GM19324 (cell line): Measurements from ENCODE around the gene VARS2.
"Not testable (repeated sequence)": the region's sequence is repeated elsewhere in the genome, so short reads cannot be mapped to it uniquely, and the experiment has no call there.

Experiments
- ATAC-seq: cut with Tn5 transposase; IDR thresholded peaks from one replicate; pipeline ENCODE4 v1.9.1; 2021; ENCODE audit warnings: mild to moderate bottlenecking, moderate library complexity; ENCODE audit not compliant: unreplicated experiment, low FRiP score

VARS2 gene

GRCh38 chr6:30954631-30955366 lies 40.8 kb downstream of the VARS2 start:
- ATAC-seq, result no peak

DNA sequence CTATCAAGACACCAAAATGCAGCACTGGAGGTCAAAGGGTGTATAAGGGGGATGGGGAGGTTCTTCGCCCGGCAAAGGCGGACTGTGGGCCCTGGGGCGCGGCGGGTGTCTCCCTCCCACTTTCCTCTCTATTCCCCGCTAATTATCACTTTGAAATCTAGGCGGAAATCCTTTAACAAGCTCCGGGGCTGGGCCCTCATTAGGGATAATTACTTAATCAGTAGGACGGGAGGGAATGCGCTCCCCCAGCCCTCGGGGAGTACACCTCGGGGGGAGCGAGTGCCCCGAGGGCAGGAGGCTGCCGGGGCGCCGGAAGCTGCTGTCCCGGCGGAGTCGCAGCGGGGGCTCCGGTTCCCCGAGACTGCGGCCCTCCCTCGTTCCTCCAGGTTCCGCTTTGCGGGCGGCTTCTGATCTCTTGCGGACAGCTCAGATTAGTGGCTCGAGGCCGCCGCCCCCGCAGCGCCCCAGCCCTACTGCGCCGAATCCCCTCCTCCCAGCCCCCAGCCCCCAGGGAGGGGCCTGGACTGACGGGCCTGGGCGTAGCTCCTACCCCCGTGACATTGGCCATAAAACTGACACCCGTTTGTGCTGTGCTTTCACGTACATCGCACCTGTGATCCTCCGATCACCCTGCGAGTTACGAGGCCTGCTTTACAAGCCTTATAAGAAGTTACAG lies 41.5 kb downstream of the VARS2 start:
- ATAC-seq, result peak; percentile 63

- no peak for ATAC-seq
These were observed 43.7 kb downstream of the VARS2 start for GRCh38 chr6:30957716-30958115.

GRCh38 chr6:30960907-30961673 lies 47.1 kb downstream of the VARS2 start:
- no peak for ATAC-seq

DNA sequence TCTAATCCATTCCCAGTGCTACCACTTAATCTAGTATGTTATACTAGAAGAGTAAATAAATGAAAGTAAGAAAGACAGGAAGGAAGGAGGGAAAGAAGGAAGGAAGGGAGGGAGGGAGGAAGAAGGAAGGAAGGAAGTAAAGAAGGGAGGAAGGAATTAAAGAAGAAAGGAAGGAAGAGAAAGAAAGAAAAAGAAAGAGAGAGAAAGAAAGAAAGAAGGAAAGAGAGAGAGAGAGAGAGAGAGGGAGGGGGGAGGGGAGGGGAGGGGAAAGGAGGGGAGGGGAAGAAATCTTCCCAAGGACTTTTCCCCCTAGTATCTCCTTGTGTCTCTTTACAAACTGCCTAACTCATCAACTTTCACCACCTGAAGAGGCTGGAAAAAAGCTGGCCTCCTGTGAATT lies 48.7 kb downstream of the VARS2 start:
- no peak for ATAC-seq

GRCh38 chr6:30963641-30964040 lies 49.6 kb downstream of the VARS2 start:
- no peak for ATAC-seq

DNA sequence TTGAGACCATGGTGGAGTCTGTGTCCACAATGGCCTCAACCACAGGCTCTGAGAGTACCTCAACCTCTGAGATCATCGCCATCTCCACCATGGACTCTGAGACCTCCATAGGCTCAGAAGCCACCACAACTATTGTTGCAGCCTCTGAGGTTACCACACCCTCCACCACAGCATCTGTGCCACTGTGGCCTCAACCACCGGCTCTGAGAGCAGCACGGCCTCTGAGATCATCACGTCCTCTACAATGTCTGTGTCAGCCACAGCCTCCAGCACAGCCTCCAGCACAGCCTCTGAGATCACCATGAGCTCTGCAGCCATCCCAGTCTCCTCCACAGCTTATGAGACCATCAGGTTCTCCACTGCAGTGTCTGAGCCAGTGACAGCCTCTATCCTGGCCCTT lies 50.0 kb downstream of the VARS2 start:
- no peak for ATAC-seq

DNA sequence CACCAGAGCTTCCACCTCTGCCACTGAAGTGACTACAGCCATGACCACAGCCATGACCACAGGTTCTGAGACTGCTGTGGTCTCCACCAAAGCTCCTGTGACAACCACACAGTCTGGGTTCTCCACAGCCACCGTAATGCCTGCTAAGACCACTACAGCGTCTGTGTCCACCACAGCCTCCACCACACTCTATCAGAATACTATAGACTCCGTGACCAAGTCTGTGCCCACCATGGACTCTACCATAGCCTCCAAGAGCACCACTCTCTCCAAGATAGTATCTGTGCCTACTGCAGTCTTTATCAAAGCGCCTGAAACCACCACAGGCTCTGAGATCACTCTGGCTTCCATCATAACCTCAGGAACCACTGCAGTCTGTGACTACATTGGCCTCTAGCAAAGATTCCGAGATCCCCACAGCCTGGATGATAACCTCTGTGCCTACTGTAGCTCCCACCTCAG lies 51.1 kb downstream of the VARS2 start:
- ATAC-seq, result no peak

GRCh38 chr6:30966154-30966553 lies 52.1 kb downstream of the VARS2 start:
- no peak for ATAC-seq

- ATAC-seq, result not testable (repeated sequence)
These were observed 55.1 kb downstream of the VARS2 start for GRCh38 chr6:30969171-30969570.

GRCh38 chr6:30970946-30971345 lies 56.9 kb downstream of the VARS2 start:
- no peak for ATAC-seq

- ATAC-seq, result no peak
These were observed 58.8 kb downstream of the VARS2 start for GRCh38 chr6:30972816-30973215.

DNA sequence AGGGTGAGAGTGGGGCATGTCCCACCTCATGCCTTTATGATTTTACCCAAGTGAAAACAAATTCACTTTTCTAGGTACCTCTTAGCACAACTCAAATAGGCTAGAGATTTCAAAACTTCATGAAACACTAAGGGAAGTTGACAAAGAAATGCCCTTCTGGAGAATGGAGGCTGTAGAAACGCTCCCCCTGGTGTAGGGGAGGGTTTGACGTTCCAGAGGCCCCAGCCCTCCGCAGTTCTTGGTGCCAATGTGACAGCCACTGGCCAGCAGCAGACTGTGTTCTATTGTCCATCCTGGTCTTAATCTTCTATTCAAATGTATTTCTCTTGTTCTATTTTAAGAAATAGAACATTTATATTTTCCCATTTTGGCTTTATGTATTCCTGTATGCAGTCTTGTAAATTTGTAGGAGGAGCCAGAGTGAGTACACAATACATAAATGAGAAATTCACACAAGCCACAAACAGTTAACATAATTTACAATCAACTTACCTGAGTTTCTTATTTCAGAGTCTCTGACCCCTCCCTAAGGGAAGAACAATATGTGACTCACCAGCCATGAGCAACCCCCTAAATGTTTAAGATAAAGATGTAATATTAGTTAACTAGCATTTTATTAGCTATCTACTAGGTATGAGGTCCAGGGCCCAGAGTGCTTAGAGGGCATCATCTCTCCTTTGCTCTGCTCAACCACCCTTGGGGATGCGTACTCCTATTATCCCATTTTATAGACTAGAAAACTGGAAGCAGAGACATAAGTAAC lies 60.6 kb downstream of the VARS2 start:
- ATAC-seq, result no peak
